Activated T-cell treated with anti-CD3 and anti-CD28 coated beads for 4 hours (primary cell): Measurements from ENCODE around the gene GNG3.
"Not testable (repeated sequence)": the region's sequence is repeated elsewhere in the genome, so short reads cannot be mapped to it uniquely, and the experiment has no call there.

ENCODE experiments used
- DNase-seq: peaks from one replicate; pipeline ENCODE4 v3.0.0-alpha.2; 2020

GNG3 gene

GRCh38 chr11:62721994-62722393, 14.5 kb downstream of the GNG3 start:
- DNase-seq, result no peak

GRCh38 chr11:62724171-62724570, 16.7 kb downstream of the GNG3 start:
- no peak for DNase-seq

GRCh38 chr11:62725646-62726045, 18.2 kb downstream of the GNG3 start:
- DNase-seq, result no peak

GRCh38 chr11:62726156-62726914, 18.9 kb downstream of the GNG3 start:
- no peak for DNase-seq

GRCh38 chr11:62726915-62727164, 19.4 kb downstream of the GNG3 start:
- no peak for DNase-seq

- DNase-seq, result peak; percentile 95
These were observed 19.8 kb downstream of the GNG3 start, which contains the start of gene HNRNPUL2 for GRCh38 chr11:62727165-62727871. Gene HNRNPUL2, minus strand, starts transcription at chr11:62727457. Its CDS starts 301 bp downstream, at chr11:62727156.

- peak; percentile 67 for DNase-seq
These were observed 20.3 kb downstream of the GNG3 start for GRCh38 chr11:62727872-62728170.

- DNase-seq, result peak; percentile 80
These were observed 20.9 kb downstream of the GNG3 start, which contains the start of gene TTC9C for GRCh38 chr11:62728171-62728988. Gene TTC9C, plus strand, starts transcription at chr11:62728486. Its CDS starts 363 bp downstream, at chr11:62728849.

GRCh38 chr11:62730076-62730475, 22.6 kb downstream of the GNG3 start:
- not testable (repeated sequence) for DNase-seq

GRCh38 chr11:62732830-62733229, 25.4 kb downstream of the GNG3 start:
- no peak for DNase-seq

GRCh38 chr11:62737196-62737595, 29.7 kb downstream of the GNG3 start:
- no peak for DNase-seq

- no peak for DNase-seq
These were observed 40.1 kb downstream of the GNG3 start for GRCh38 chr11:62747475-62748160.

- DNase-seq, result not testable (repeated sequence)
These were observed 42.5 kb downstream of the GNG3 start for GRCh38 chr11:62749931-62750330.

GRCh38 chr11:62752177-62752785, 44.8 kb downstream of the GNG3 start:
- no peak for DNase-seq

- no peak for DNase-seq
These were observed 45.7 kb downstream of the GNG3 start for GRCh38 chr11:62752994-62753735.

GRCh38 chr11:62753736-62754603, 46.5 kb downstream of the GNG3 start, which contains the start of gene ZBTB3:
Gene ZBTB3, minus strand, starts transcription at chr11:62754160. Its CDS starts 496 bp downstream, at chr11:62753664.
- DNase-seq, result peak; percentile 96

GRCh38 chr11:62755086-62755615, 47.7 kb downstream of the GNG3 start:
- DNase-seq, result no peak

- DNase-seq, result no peak
These were observed 50.6 kb downstream of the GNG3 start for GRCh38 chr11:62757846-62758788.
